ENCODE results near the gene RPS6KB2.
"Not testable (repeated sequence)": the region's sequence is repeated elsewhere in the genome, so short reads cannot be mapped to it uniquely, and the experiment has no call there.

RPS6KB2 gene

DNA sequence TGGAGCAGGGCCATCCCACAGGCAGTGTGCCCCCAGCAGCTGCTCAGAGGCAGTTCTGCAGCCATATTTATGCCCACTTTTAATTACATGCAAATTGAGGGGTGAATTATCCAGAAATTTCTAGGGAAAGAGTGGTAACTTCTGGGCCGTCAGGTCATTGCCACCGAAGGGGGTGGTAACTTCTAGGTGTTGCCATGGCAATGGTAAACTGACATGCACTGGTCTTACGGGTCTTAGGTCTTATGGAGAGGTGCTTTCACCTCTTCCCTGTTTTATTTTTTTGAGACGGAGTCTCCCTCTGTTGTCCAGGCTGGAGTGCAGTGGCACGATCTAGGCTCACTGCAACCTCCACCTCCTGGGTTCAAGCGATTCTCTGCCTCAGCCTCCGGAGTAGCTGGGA is 44.6 kb downstream of the RPS6KB2 start:
- in situ Hi-C loops (cut with HindIII; ENCODE audit: low pct_ligation_motif_present, low pct_unique_long_range_greater_than_20kb, low sequenced_read_pairs): no loop called here
- no peak for DNase-seq

DNA sequence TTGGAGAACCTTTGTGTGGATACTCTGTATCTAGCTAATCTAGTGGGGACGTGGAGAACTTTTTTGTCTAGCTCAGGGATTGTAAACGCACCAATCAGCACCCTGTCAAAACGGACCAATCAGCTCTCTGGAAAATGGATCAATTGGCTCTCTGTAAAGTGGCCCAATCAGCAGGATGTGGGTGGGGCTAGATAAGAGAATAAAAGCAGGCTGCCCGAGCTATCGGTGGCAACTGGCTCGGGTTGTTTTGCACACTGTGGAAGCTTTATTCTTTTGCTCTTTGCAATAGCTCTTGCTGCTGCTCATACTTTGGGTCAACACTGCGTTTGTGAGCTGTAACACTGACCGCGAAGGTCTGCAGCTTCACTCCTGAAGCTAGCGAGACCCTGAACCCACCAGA is 48.4 kb downstream of the RPS6KB2 start:
- in situ Hi-C loops (cut with HindIII; ENCODE audit: low pct_ligation_motif_present, low pct_unique_long_range_greater_than_20kb, low sequenced_read_pairs); DNase-seq: not testable (repeated sequence)

DNA sequence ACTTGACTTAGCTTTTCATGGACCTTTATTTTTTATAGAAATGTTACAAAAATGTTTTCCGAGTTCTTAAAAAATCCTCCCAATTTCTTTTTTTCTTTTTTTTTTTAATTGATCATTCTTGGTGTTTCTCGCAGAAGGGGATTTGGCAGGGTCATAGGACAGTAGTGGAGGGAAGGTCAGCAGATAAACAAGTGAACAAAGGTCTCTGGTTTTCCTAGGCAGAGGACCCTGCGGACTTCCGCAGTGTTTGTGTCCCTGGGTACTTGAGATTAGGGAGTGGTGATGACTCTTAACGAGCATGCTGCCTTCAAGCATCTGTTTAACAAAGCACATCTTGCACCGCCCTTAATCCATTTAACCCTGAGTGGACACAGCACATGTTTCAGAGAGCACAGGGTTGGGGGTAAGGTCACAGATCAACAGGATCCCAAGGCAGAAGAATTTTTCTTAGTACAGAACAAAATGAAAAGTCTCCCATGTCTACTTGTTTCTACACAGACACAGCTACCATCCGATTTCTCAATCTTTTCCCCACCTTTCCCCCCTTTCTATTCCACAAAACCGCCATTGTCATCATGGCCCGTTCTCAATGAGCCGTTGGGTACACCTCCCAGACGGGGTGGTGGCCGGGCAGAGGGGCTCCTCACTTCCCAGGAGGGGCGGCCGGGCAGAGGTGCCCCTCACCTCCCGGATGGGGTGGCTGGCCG is 49.2 kb downstream of the RPS6KB2 start:
- DNase-seq; in situ Hi-C loops (cut with HindIII; ENCODE audit: low pct_ligation_motif_present, low pct_unique_long_range_greater_than_20kb, low sequenced_read_pairs): not testable (repeated sequence)

DNA sequence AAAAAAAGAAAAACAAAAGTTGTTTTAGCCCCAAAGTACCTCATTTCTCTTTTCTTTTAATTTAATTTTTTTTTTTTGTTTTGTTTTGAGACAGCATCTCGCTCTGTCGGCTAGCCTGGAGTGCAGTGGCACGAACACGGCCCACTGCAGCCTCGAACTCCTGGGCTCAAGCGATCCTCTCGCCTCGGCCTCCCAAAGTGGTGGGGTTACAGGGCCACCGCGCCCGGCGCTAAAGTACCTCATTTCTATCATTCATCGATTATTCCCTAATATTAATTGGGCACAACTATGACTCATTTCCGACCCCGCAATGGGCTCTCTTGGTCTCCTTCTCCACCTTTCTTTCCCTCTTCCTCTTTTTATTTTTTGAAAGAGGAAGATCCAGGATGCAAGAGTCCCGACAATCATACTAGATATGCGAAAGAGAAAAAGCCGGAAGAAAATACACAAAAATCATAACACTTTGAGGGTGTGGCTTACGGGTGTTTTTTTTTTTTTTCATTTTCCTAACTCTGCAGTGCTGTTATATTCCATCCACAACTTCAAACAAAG is 54.1 kb downstream of the RPS6KB2 start:
- in situ Hi-C loops (cut with HindIII; ENCODE audit: low pct_ligation_motif_present, low pct_unique_long_range_greater_than_20kb, low sequenced_read_pairs): no loop called here
- DNase-seq: peak; percentile 15

DNA sequence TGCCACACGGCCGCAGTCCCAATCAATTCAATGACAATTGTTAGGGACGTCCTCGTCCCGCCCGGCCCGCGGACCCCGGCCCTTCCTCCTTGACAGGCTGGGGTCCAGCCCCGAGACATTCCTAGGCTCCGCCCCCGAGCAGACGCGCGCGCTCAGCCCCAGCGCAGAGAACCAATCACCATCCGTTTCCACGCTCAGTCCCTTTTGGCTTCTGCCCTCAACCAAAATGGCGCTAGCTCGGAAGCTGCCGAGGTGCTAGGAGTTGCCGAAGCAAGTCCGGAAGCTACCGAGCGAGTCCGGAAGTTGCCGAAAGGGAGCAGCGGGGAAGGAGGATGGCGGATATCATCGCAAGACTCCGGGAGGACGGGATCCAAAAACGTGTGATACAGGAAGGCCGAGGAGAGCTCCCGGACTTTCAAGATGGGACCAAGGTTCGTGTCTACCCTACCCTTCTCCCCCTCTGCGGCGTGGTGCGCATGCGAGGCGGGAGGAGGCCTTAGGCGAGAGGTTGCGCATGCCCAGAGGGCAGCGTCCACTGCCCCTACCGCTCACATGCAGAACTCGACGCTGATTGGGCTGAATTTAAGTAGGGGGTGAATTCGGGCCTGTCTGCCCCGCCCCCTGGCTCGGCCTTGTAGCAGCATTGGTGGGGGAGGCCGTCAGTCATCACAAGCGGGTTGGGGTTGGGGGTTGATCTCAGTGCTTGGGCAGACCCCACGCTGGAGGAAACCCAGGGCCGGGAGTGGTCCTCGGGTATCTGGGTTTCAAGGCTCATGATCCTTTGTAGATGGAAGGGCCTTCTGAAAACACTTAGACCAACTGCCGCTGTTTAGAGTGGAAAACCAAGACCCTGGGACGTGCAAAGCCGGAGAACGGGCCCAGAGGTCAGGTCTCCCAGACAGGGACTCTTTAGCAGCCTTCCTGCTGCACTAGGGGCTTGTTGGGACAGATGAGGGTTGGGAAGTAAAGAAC is 54.8 kb downstream of the RPS6KB2 start, which contains the start of gene AIP:
TSS of gene AIP (plus strand) at position 200 of the 972 bp plus-strand sequence. CDS start at position 333, 133 bp downstream.
- peak; percentile 97 for DNase-seq
- in situ Hi-C loops (cut with HindIII; ENCODE audit: low pct_ligation_motif_present, low pct_unique_long_range_greater_than_20kb, low sequenced_read_pairs): no loop called here

DNA sequence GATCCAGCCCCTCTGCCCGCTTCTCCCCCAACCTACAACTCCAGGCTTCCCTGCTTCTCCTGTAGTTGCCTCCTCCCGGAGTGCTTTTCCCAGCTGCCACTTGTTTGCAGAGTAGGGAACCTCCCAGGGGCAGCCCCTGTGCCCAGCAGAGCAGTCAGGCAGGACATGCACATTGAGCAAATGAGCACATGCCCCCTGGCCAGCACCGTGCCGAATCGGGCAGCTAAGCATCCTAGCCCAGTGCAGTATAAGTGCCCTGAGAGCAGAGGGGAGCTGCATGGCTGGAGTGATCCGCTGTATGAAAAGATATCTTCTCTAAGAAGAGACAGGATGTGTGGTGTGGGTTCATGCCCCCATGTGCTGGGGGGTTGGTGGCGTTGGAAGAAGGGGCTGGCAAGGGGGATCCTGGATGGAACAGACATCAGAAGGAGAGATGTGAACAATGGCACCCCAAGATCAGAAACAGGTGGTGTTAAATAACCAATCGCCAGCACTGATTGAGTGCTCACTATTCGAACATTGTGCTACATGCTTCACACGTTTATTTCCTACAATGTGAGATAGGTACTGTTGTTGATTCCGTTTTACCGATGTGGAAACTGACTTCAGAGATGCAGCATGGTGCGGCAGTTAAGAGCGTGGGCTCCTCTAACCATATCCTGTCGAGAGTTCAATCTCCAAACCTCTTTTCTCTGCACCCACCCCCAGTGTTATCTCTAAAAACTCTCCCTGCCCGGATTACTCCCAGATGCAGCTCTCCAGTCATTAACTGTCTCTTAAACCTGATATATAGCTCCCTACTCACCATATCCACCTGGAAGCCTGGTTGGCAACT is 55.8 kb downstream of the RPS6KB2 start:
- in situ Hi-C loops (cut with HindIII; ENCODE audit: low pct_ligation_motif_present, low pct_unique_long_range_greater_than_20kb, low sequenced_read_pairs): no loop called here
- DNase-seq: no peak

DNA sequence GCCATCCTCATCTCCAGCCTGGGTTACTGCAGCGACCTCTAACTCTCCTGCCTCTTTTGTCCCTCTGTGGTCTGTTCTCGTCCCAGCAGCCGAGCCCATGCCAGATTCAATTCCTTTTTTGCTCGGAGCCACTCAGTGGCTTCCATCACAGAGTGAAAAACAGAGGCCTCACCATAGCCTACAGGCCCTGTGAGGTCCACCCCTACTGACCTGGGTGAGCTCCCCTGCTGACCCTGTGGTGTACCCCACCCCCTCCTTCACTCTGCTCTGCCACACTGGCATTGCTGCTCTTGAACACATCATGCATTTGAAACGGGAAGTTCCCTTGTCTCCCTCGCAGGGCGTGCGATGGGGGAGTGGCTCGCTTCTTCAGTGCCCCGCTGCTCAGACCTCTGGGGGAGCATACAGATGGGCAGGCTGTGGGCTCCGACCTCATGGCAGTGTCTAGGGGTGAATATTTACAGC is 56.6 kb downstream of the RPS6KB2 start:
- in situ Hi-C loops (cut with HindIII; ENCODE audit: low pct_ligation_motif_present, low pct_unique_long_range_greater_than_20kb, low sequenced_read_pairs): no loop called here

More for the DNA sequence above, 56.6 kb downstream of the RPS6KB2 start:
- DNase-seq: no peak

Measured in ACHN (cell line).